ENCODE results near the gene SLC26A8. TPM values are rescaled to one million over a fixed set of nuclear protein-coding genes. Genes with fewer than 3 reads are reported as not detected.

Gene SLC26A8
- total RNA-seq, 1 experiment from 2014 or later: 0.09 TPM

DNA sequence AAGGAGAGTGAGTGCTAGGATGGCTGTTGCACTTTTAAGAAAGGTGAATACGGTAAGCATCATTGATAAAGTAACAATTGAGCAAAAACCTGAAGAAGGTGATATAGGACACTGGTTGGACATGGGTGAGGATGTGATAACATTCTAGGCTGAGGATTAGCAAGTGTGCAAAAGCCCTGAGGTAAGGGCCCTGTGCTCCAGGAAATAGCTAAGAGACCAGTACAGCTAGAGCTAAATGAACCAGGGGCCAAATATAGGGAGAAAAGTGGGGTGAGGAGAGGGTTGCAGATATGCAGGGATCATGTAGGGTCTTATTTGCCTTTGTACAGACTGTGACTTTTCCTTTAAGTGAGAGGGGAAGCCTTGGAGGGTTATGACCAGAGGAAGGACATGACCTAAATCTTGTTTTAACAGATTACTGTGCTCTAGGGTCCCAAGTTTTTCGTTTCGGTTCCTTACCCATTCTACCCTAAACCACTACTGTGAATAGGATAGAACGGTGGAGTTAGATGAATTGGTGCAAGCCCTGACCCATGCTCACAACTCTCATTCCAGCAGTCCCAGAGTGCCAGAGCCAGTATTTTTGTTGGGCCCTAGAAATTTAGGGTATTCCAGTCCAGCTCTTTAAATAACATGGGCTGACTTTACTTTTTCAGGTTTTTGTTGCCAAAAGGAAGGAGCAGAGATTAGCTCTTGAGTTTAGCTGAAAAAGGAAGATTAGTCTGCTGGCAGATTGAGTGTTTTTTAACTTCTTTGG is 13.9 kb upstream of the SLC26A8 start:
- H4K5ac ChIP-seq (ENCODE audit: insufficient read length, low read depth, low read length): no peak overlapping the region
- H3K27me3 Mint-ChIP-seq (ENCODE audit: low read depth): no peaks in the 10 kb centered on the region
- H3K18ac ChIP-seq (ENCODE audit: insufficient read length, low read depth, low read length): no peak overlapping the region
- no peak overlapping the region for H4K8ac ChIP-seq (replicated peaks; ENCODE audit: insufficient read length, low read depth, low read length)
- H3K14ac ChIP-seq (ENCODE audit: insufficient read depth, low read length): no peak overlapping the region
- no peak overlapping the region for H3K56ac ChIP-seq (ENCODE audit: insufficient read length, low read depth, low read length)
- no peak overlapping the region for H2BK12ac ChIP-seq (ENCODE audit: insufficient read length, low read depth, low read length)
- H3K9ac ChIP-seq (ENCODE audit: extremely low read depth, insufficient read length, low read length): peak overlapping the region; percentile 19
- no peak overlapping the region for H3K4me3 Mint-ChIP-seq
- no peak overlapping the region for H2AK5ac ChIP-seq (ENCODE audit: insufficient read length, low read length)
- no peak overlapping the region for H3K27ac ChIP-seq (ENCODE audit: insufficient read length, low read depth, low read length)
- H2BK20ac ChIP-seq (ENCODE audit: low read depth, low read length, poor library complexity, severe bottlenecking): no peak overlapping the region
- no peak overlapping the region for H4K91ac ChIP-seq (ENCODE audit: insufficient read length, low read depth, low read length)
- H2BK15ac ChIP-seq (ENCODE audit: low read depth, low read length): no peak overlapping the region
- no peak overlapping the region for H2BK120ac ChIP-seq (ENCODE audit: low read depth, low read length, poor library complexity, severe bottlenecking)
- no CpG with 5 or more reads among the region's 4 CpGs for WGBS (ENCODE audit: extremely low coverage, insufficient read length, low lambda C conversion rate)
- peaks cover 13% of the 10 kb centered on the region; the same call in 1 of the 2 replicates for H3K79me2 ChIP-seq (ENCODE audit: insufficient read depth, low read length)
- H3K4me1 Mint-ChIP-seq: peaks cover 2 to 37% of the 10 kb centered on the region in 2 experiments; a peak in 3 of 4 replicates
- H3K36me3 Mint-ChIP-seq (ENCODE audit: insufficient read depth in 1 of 3, low read depth in 3 of 3): peaks cover 0 to 3% (median 0%) of the 10 kb centered on the region in 3 experiments; a peak in 2 of 7 replicates
- peak overlapping the region; percentile 11 to 52 (median 40); a peak in 5 of 7 replicates for H3K27ac Mint-ChIP-seq
- H3K9me3 ChIP-seq (ENCODE audit: control insufficient read depth, low read depth, low read length): no peaks in the 10 kb centered on the region
- H2BK5ac ChIP-seq (ENCODE audit: insufficient read length, low read length): no peak overlapping the region
- no peak overlapping the region for H2AFZ ChIP-seq (ENCODE audit: low read length)
- no peak overlapping the region for H3K23ac ChIP-seq (ENCODE audit: insufficient read length, low read depth, low read length)
- no peaks in the 10 kb centered on the region for H4K20me1 ChIP-seq (ENCODE audit: control insufficient read depth, insufficient read depth, insufficient read length)
- no peak overlapping the region for H3K4ac ChIP-seq (ENCODE audit: low read depth, low read length)
- no peaks in the 10 kb centered on the region for H3K23me2 ChIP-seq (ENCODE audit: insufficient read length, low read depth, low read length, poor library complexity, severe bottlenecking)
- H3T11ph ChIP-seq (ENCODE audit: low read length): no peak overlapping the region
- H3K4me1 ChIP-seq (ENCODE audit: insufficient read depth, low read length): no peaks in the 10 kb centered on the region; the same call in 1 of the 2 replicates
- no peaks in the 10 kb centered on the region for H3K9me3 Mint-ChIP-seq
- H3K79me1 ChIP-seq (ENCODE audit: insufficient read depth, low read depth, low read length, poor library complexity, severe bottlenecking): peaks cover 13% of the 10 kb centered on the region
- no peak overlapping the region for H3K4me2 ChIP-seq (ENCODE audit: insufficient read depth, insufficient read length, low read length)
- TF ChIP-seq, protein P1, sequence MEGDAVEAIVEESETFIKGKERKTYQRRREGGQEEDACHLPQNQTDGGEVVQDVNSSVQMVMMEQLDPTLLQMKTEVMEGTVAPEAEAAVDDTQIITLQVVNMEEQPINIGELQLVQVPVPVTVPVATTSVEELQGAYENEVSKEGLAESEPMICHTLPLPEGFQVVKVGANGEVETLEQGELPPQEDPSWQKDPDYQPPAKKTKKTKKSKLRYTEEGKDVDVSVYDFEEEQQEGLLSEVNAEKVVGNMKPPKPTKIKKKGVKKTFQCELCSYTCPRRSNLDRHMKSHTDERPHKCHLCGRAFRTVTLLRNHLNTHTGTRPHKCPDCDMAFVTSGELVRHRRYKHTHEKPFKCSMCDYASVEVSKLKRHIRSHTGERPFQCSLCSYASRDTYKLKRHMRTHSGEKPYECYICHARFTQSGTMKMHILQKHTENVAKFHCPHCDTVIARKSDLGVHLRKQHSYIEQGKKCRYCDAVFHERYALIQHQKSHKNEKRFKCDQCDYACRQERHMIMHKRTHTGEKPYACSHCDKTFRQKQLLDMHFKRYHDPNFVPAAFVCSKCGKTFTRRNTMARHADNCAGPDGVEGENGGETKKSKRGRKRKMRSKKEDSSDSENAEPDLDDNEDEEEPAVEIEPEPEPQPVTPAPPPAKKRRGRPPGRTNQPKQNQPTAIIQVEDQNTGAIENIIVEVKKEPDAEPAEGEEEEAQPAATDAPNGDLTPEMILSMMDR (conservative IDR thresholded peaks at IDR 0.05): no peak
- no peak for DNase-seq
- H3K27me3 ChIP-seq (ENCODE audit: insufficient read depth, low read length): no peaks in the 10 kb centered on the region
